Measurements from ENCODE around the gene AKR7A3.

GRCh38 chr1:19327301-19327700 is 38.7 kb upstream of the AKR7A3 start:
- TF ChIP-seq CTCF (conservative IDR thresholded peaks at IDR 0.05; ENCODE audit: low read depth, low read length) (no peak), EZH2phosphoT487 (IDR thresholded peaks at IDR 0.05; ENCODE audit: borderline replicate concordance, low read length) (no peak)

Measured in PC-3 (cell line).